HG03039 (cell line): ENCODE results near the gene TAAR1.
"Not testable (repeated sequence)": the region's sequence is repeated elsewhere in the genome, so short reads cannot be mapped to it uniquely, and the experiment has no call there.

Experiments used
- ATAC-seq: cut with Tn5 transposase; IDR thresholded peaks from one replicate; pipeline ENCODE4 v1.9.1; 2021; ENCODE audit warnings: mild to moderate bottlenecking, moderate library complexity; ENCODE audit not compliant: unreplicated experiment

TAAR1 gene

GRCh38 chr6:132663661-132664060 is 4.7 kb upstream of the TAAR1 start:
- no peak for ATAC-seq

DNA sequence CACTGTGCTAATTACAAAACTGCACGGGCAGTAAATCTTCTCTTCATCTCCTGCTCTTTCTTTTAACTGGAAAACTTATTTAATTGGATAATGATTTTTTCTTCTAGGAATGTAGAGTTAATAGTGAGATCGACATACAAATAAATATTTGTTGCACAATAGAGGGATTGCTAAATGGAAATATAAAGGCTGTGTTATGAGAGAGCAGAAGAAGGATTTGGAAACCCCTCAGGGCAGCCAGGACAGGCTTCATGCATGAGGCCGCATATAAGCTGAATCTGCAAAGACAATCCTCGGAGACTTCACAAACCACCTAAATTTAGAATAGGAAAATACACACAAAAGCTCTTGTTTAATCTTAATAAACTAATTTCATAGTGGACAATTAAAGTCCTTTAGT is 2.9 kb upstream of the TAAR1 start:
- ATAC-seq, result no peak

GRCh38 chr6:132651062-132651461 is 7.9 kb downstream of the TAAR1 start:
- no peak for ATAC-seq

- ATAC-seq, result no peak
These were observed 8.6 kb downstream of the TAAR1 start for GRCh38 chr6:132650429-132650828.

- ATAC-seq, result no peak
These were observed 10.2 kb downstream of the TAAR1 start for GRCh38 chr6:132648828-132649227.

DNA sequence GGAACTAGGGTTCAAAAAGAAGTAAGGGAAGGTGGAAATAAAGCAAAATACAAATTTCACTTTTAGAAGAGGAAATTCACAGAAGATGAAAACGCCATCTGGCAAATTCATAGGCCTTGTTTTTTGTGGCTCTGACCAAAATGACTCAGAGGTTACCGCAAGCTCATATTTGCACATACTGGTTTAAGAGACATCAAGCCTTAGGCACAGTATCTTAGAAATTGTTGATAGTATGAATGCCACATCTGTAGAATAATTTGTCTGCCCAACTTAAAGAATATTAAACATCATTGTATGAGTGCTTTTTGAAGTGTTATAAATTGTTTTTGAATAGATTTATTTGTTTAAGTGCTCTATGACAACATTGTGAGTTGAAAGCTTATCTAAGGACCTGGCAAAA is 10.6 kb downstream of the TAAR1 start:
- peak; percentile 73 for ATAC-seq

DNA sequence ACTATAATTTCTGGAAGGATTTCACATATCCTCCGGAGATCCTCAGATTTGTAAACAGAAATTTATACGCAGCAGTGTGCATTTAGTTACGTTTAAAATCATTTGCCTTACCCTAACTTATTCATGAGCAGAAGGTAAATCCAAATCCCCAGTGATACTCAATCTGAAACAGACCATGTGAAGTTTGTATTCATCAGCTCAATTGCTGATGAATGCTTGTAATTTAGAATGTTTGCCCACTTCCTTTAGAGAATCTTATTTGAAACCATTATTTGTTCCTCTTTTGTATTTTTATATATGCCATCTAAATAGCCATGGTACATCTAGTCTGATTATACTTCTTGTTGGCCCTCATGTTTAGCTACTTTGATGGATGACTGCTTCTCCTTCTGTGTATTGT is 15.4 kb downstream of the TAAR1 start:
- no peak for ATAC-seq

GRCh38 chr6:132637135-132637534 is 21.8 kb downstream of the TAAR1 start:
- not testable (repeated sequence) for ATAC-seq

GRCh38 chr6:132635906-132636305 is 23.1 kb downstream of the TAAR1 start:
- ATAC-seq, result not testable (repeated sequence)

DNA sequence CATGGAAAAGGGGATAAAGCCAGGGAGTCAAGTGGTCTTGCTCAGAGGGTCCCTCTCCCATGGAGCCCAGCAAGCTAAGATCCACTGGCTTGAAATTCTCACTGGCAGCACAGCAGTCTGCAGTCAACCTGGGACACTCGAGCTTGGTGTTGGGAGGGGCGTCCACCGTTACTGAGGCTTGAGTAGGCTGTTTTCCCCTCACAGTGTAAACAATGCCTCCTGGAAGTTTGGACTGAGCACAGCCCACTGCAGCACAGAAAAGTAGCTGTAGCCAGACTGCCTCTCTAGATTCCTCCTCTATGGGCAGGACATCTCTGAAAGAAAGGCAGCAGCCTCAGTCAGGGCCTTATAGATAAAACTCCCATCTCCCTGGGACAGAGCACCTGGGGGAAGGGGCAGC is 23.7 kb downstream of the TAAR1 start:
- not testable (repeated sequence) for ATAC-seq

- no peak for ATAC-seq
These were observed 24.2 kb downstream of the TAAR1 start for GRCh38 chr6:132634796-132635195.

DNA sequence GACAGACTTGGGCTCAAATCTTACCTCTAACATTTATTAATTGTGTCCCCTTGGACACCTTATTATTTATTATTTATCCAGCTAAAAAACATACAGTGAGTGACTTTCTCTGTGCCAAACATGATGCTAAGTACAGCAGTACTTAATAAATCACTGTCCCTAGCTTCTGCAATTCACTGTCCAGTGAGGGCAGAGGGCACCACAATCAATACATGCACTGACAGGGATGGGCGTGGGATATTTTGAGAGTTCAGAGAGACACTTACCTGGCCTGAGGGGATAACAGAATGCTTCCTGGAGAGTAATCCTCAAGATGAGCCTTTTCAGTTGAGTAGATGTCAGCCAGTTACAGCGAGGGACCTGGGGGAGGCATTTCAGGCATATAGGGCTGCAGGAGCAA is 25.6 kb downstream of the TAAR1 start:
- ATAC-seq, result no peak

DNA sequence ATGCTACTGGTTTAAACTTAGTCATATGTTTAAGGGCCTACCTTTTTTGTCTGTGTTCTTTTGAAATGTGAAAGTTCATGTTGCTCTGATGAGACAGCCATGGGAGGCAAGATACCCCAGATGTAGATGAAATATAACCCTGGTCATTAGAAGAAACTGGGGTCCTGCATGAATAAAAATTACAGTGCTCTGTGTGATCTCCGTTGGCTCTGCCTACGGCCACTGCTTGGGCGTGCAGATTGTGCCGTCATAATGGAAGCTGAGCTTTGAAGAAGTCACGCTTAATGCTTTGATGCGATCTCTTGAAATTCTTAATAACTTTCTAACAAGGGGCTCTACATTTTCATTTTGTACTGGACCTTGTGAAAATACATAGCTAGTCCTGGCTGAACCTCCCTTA is 34.8 kb downstream of the TAAR1 start, which contains the start of gene TAAR2:
TSS of gene TAAR2 (minus strand) at position 101 of the 400 bp plus-strand sequence. CDS start at position 101, 0 bp downstream.
- ATAC-seq, result no peak

DNA sequence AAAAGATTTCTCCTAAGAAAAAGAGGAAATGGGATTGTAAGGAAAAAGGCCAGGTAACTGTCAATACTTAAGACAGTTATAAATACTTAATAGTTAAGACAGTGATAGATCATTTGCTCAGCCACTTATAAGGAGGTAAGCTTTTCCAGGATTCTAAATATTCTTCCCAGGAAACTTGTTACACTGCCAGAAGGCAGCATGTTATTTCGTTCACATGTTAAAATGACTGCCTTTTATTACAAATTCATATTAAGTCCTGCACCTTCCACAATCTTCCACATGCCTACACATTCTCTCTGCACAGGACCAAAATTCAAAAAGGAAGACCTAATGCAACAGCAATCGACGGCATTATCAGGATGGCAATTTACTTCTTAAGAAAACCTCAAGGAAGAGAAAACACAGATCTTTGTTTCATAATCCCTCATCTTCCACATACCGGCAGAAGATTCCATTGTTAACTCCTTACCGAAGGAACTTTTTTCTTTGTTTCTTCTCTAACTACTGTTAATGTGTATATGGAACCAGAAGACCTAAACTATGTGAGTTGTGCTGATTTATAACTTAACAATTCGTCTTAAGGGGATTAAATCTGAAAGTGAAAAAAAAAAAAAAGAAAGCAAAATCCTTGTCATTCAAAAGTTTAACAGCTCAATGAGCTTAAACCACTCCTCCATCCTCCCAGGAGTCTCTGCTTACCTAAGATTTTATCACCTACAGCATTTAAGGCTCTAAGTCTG is 35.7 kb downstream of the TAAR1 start:
- no peak for ATAC-seq

GRCh38 chr6:132616677-132617076 is 42.3 kb downstream of the TAAR1 start:
- ATAC-seq, result no peak

GRCh38 chr6:132614554-132614953 is 44.4 kb downstream of the TAAR1 start:
- no peak for ATAC-seq

DNA sequence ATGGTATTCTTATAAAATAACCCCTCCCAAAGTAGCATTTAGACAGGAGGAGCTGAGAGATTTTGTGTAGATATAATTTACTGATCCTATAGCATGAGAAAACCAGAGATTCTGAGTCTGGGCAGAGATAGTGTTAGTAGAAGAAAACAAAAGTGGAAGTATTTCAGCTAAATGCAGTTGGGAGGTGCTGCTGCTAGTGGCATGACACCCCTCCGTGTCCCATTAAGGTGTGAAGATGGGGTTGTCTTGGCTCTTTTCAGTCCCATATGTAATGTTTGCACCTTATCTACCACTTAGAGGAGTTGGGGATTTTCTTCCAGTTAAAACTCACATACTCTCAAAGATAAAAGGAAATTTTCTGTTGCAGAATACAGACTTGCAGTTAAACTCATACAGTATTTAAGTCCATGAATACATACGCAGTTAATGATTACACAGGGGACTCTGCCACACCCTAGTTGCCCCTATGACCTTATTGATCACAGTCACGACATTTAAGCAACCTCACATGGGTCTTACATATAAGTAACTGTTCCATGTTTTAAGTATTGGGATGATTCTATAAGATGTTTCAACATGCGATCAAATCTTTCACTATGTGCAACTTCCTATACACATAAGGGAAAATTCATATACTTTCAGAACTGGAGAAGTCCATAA is 46.4 kb downstream of the TAAR1 start:
- no peak for ATAC-seq

DNA sequence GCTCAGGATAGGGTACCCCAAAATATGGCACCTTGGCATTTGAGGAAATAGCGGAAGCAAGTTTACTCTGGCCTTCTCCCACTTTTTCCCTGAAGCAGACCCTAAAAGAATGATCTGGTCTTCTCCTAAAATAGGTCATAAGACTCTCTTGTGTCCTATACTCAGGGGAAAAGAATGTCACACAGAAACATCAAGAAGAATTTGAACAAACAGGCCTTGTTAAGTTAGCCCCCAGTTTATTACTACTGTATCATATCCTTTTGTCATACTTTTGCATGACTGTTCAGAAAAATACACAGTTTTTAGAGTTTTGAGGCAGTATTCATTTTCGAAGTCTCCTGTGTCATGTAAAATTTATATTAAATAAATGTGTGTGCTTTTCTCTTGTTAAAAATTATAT is 47.4 kb downstream of the TAAR1 start:
- no peak for ATAC-seq

- ATAC-seq, result no peak
These were observed 51.3 kb downstream of the TAAR1 start for GRCh38 chr6:132607544-132608233.

- ATAC-seq, result no peak
These were observed 54.3 kb downstream of the TAAR1 start for GRCh38 chr6:132604635-132605152.

GRCh38 chr6:132600900-132601299 is 58.1 kb downstream of the TAAR1 start:
- not testable (repeated sequence) for ATAC-seq

DNA sequence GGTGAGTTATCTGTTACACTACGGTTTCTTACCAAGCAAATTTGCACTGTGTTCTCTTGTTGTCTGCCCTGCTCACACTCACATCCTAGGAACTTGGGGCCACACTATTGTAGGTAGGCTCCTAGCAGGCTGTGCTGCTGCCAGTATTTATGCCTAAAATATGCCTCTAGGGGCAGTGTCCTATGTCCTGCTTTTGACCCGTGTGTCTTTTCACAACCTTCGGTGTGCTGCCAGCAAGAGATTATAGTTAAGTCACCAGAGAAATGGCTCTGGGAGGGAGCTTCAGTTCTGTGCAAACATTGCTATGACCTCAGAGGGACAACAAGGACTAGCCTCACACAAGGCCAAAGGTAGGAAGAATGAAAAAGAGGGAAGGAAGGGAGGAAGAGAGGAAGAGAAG is 60.5 kb downstream of the TAAR1 start:
- ATAC-seq, result no peak
